GM12878 (cell line): Measurements from ENCODE around the gene RSPH1.

Source experiments
- EP300 ChIP-seq, 2 experiments: fragments of 150-350 bp in 1 of 2; IDR thresholded peaks; 2 replicates each; pipeline ENCODE4 v1.6.1; 2011 to 2012; ENCODE audit warnings: low read depth in 2 of 2, low read length in 2 of 2, borderline replicate concordance in 1 of 2, improper control_type of control experiment in 1 of 2, inconsistent platforms in 1 of 2; ENCODE audit not compliant: control insufficient read depth in 1 of 2
- MAX ChIP-seq: IDR thresholded peaks from 2 replicates; pipeline ENCODE4 v1.6.1; 2012; ENCODE audit warnings: low read depth, low read length, improper control_type of control experiment
- POLR2A ChIP-seq: IDR thresholded peaks from 2 replicates; pipeline ENCODE4 v1.6.1; 2011; ENCODE audit warnings: low read depth, mild to moderate bottlenecking, low read length
- SMC3 ChIP-seq: IDR thresholded peaks from 2 replicates; pipeline ENCODE4 v1.6.1; 2011; ENCODE audit warnings: low read length, improper control_type of control experiment, borderline replicate concordance
- TAF1 ChIP-seq: IDR thresholded peaks from 2 replicates; pipeline ENCODE4 v1.6.1; 2011; ENCODE audit warnings: mild to moderate bottlenecking, low read depth, low read length, borderline replicate concordance
- TF ChIP-seq, protein P1 (sequence below), 3 experiments: IDR thresholded peaks in 2 of 3; conservative IDR thresholded peaks in 1 of 3; 2 replicates each; pipeline ENCODE4 v1.5.1; 2011; ENCODE audit warnings: low read depth in 3 of 3, low read length in 3 of 3, mild to moderate bottlenecking in 3 of 3, control low read depth in 2 of 3, moderate library complexity in 2 of 3, inconsistent platforms in 1 of 3, mixed read lengths in 1 of 3; ENCODE audit not compliant: control insufficient read depth in 2 of 3, insufficient read depth in 1 of 3; ENCODE audit errors: extremely low read depth in 1 of 3

DNA sequence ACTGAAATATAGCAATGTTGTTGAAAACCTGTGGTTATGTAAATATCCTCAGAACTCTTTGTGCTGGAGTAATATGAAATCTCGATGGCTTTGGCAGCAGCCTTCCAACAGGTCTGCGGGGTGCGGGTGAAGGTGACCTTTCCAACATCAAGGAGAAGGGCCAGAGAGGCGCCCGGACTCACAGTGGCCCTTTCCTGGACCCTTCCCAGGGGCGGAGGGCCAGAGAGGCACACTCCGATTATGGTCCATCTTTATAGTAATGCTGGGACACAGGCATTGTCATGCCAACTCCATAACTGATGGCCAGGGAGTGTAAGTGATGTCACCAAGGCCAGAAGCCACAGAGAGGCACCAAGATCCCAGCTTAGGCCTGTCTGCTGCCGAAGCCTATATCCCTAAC is 35.7 kb upstream of the RSPH1 start:
- TF ChIP-seq TAF1 = no peak
- TF ChIP-seq, protein P1, sequence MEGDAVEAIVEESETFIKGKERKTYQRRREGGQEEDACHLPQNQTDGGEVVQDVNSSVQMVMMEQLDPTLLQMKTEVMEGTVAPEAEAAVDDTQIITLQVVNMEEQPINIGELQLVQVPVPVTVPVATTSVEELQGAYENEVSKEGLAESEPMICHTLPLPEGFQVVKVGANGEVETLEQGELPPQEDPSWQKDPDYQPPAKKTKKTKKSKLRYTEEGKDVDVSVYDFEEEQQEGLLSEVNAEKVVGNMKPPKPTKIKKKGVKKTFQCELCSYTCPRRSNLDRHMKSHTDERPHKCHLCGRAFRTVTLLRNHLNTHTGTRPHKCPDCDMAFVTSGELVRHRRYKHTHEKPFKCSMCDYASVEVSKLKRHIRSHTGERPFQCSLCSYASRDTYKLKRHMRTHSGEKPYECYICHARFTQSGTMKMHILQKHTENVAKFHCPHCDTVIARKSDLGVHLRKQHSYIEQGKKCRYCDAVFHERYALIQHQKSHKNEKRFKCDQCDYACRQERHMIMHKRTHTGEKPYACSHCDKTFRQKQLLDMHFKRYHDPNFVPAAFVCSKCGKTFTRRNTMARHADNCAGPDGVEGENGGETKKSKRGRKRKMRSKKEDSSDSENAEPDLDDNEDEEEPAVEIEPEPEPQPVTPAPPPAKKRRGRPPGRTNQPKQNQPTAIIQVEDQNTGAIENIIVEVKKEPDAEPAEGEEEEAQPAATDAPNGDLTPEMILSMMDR (IDR thresholded peaks at IDR 0.05 in 2 of 3, conservative IDR thresholded peaks at IDR 0.05 in 1 of 3; ENCODE audit: control insufficient read depth in 2 of 3, extremely low read depth in 1 of 3, insufficient read depth in 1 of 3, low read depth in 3 of 3, low read length in 3 of 3) = no peak
- no peak for TF ChIP-seq MAX
- no peak for TF ChIP-seq SMC3
- no peak for TF ChIP-seq EP300 (IDR thresholded peaks at IDR 0.05; ENCODE audit: borderline replicate concordance in 1 of 2, control insufficient read depth in 1 of 2, low read depth in 2 of 2, low read length in 2 of 2)
- TF ChIP-seq POLR2A = no peak
